ENCODE measurements around the gene DNAH17.

- TF ChIP-seq POLR2A (IDR thresholded peaks at IDR 0.05) (no peak), POLR2AphosphoS5 (IDR thresholded peaks at IDR 0.05; ENCODE audit: insufficient read depth in 1 of 2, low read depth in 1 of 2) (no peak), CTCF (IDR thresholded peaks at IDR 0.05) (no peak)
Measured at GRCh38 chr17:78496311-78496710, 80.9 kb downstream of the DNAH17 start.

Data from vagina (tissue), 2 donors.